WERI-Rb-1 (cell line): ENCODE results near the gene RHOT1.
"Not testable (repeated sequence)": the region's sequence is repeated elsewhere in the genome, so short reads cannot be mapped to it uniquely, and the experiment has no call there.

Experiments used
- DNase-seq: peaks from one replicate; pipeline ENCODE4 v3.0.0-alpha.2; 2020
- H3K27ac ChIP-seq: fragments of 250-450 bp; sonication (Bioruptor Pico); 2 replicates; pipeline ENCODE4 v1.5.1; 2020; ENCODE audit warnings: mild to moderate bottlenecking, moderate library complexity
- H3K27me3 ChIP-seq: fragments of 250-450 bp; sonication (Bioruptor Pico); 2 replicates; pipeline ENCODE4 v1.5.1; 2021; ENCODE audit warnings: mild to moderate bottlenecking, low read depth, moderate library complexity; ENCODE audit not compliant: insufficient read depth, severe bottlenecking
- H3K36me3 ChIP-seq: fragments of 250-450 bp; sonication (Bioruptor Pico); 2 replicates; pipeline ENCODE4 v1.5.1; 2020; ENCODE audit warnings: mild to moderate bottlenecking, moderate library complexity
- H3K4me3 ChIP-seq: 2 replicates; pipeline ENCODE4 v1.5.1; 2011; ENCODE audit warnings: low read depth, mild to moderate bottlenecking, control low read depth, low read length
- H3K9me3 ChIP-seq: fragments of 250-450 bp; sonication (Bioruptor Pico); 2 replicates; pipeline ENCODE4 v1.5.1; 2021; ENCODE audit warnings: mild to moderate bottlenecking, moderate library complexity; ENCODE audit not compliant: severe bottlenecking
- TF ChIP-seq, protein P1 (sequence below): IDR thresholded peaks from 2 replicates; pipeline ENCODE4 v1.5.1; 2011; ENCODE audit warnings: low read depth, mild to moderate bottlenecking, control low read depth, inconsistent platforms, low read length

Gene RHOT1

DNA sequence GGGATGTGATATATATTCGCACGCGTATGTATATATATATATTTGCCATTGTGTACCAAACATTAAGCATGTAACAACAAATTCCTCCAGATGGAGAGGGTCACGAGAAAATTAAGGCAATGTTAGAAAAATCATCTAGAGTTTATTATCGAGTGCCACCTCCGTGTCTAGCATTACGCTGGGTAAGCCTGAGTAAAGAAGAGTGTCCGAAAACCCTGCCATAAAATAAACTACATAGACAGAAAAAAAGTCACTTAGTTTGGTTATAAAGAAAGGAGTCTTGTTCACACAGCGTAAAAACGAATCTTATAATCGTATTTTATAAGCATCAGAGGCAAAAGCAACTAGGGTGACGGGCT is 644 bp upstream of the RHOT1 start:
- Histone ChIP-seq H3K36me3 (peaks cover 17% of the 10 kb centered on the region), H3K9me3 (no peaks in the 10 kb centered on the region), H3K27me3 (no peaks in the 10 kb centered on the region), H3K4me3 (peak overlapping the region; percentile 65), H3K27ac (peak overlapping the region; percentile 91)
- TF ChIP-seq, protein P1, sequence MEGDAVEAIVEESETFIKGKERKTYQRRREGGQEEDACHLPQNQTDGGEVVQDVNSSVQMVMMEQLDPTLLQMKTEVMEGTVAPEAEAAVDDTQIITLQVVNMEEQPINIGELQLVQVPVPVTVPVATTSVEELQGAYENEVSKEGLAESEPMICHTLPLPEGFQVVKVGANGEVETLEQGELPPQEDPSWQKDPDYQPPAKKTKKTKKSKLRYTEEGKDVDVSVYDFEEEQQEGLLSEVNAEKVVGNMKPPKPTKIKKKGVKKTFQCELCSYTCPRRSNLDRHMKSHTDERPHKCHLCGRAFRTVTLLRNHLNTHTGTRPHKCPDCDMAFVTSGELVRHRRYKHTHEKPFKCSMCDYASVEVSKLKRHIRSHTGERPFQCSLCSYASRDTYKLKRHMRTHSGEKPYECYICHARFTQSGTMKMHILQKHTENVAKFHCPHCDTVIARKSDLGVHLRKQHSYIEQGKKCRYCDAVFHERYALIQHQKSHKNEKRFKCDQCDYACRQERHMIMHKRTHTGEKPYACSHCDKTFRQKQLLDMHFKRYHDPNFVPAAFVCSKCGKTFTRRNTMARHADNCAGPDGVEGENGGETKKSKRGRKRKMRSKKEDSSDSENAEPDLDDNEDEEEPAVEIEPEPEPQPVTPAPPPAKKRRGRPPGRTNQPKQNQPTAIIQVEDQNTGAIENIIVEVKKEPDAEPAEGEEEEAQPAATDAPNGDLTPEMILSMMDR, result no peak
- DNase-seq, result no peak

DNA sequence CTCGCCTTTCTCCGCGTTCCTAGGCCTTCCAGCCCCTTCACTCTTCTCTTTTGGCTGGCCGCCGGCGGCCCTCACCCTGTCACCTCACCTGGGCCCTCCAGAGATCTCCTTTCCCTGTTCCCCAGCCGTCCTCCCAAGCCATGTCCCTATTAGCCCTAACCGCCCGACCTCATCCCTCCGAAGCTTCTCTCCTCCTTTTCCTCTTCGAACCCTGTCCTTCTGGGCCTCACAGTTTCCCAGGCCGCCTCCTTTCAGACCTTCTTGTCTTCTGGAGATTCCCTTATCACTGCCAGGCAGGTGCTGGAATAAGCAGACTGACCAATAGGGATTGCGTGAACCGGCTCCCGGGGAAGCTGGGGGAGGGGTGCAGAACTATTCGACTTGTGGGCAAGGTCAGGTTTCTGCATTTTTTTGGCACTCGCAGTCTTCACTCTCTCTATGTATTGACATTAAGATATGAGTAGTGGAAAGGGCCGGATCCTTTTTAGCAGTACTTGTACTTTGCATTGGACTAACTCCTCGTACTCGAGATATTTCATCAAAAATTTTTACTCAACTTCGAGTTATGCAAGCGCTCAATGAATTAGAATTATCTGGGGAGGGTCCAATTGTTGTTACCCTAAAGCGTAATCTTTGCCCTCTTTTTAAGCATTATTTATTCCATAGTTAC is 690 bp downstream of the RHOT1 start:
- Histone ChIP-seq H3K27me3 (no peaks in the 10 kb centered on the region), H3K36me3 (peaks cover 24% of the 10 kb centered on the region), H3K9me3 (no peaks in the 10 kb centered on the region), H3K4me3 (peak overlapping the region; percentile 88), H3K27ac (peak overlapping the region; percentile 91)
- TF ChIP-seq, protein P1, result no peak
- peak; percentile 85 for DNase-seq

- no peak for DNase-seq
- peak overlapping the region; percentile 88 for H3K4me3 ChIP-seq
- TF ChIP-seq, protein P1, result no peak
- H3K36me3 ChIP-seq, result peaks cover 26% of the 10 kb centered on the region
- H3K27me3 ChIP-seq, result no peaks in the 10 kb centered on the region
- H3K9me3 ChIP-seq, result no peaks in the 10 kb centered on the region
- peak overlapping the region; percentile 91 for H3K27ac ChIP-seq
Measured at GRCh38 chr17:32143527-32143870, 1.2 kb downstream of the RHOT1 start.

DNA sequence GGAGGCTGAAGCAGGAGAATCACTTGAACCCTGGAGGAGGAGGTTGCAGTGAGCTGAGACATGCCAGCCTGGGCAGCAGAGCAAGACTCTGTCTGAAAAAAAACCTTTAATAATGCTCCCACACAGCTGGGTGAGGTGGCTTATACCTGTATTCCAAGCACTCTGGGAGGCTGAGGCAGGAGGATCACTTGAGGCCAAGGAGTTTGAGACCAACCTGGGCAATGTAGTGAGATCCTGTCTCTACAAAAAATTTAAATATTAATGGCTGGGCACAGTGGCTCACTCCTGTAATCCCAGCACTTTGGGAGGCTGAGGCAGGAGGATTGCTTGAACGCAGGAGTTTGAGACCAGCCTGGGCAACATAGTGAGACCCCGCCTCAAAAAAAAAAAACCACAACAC is 2.1 kb downstream of the RHOT1 start:
- H3K27ac ChIP-seq, result peak overlapping the region; percentile 91

DNA sequence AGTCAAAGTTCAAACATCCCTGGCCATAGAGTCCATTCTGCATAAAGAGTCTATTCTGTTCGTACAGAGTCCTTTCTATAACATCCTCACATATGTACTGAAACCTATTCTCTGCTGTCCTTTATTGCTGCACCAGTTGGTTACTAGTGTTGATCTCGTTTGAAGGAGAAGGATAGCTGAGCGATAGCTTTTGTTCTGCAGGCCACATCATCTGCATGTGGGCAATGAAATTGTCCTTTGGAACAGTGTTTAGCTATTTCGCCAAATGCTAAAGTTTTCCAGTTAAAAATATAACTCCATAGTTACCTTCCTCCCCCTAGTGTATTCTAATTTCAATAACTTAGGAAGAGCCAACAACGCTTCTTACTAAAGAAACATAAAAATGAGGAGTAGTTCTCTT is 6.0 kb downstream of the RHOT1 start:
- no peak overlapping the region for H3K4me3 ChIP-seq
- H3K36me3 ChIP-seq, result peaks cover 42% of the 10 kb centered on the region
- no peaks in the 10 kb centered on the region for H3K27me3 ChIP-seq
- DNase-seq, result no peak
- no peak overlapping the region for H3K27ac ChIP-seq
- no peaks in the 10 kb centered on the region for H3K9me3 ChIP-seq
- TF ChIP-seq, protein P1, result no peak

More for the DNA sequence above, 2.1 kb downstream of the RHOT1 start:
- peaks cover 29% of the 10 kb centered on the region for H3K36me3 ChIP-seq
- not testable (repeated sequence) for DNase-seq, H3K4me3 ChIP-seq, H3K27me3 ChIP-seq, H3K9me3 ChIP-seq

DNA sequence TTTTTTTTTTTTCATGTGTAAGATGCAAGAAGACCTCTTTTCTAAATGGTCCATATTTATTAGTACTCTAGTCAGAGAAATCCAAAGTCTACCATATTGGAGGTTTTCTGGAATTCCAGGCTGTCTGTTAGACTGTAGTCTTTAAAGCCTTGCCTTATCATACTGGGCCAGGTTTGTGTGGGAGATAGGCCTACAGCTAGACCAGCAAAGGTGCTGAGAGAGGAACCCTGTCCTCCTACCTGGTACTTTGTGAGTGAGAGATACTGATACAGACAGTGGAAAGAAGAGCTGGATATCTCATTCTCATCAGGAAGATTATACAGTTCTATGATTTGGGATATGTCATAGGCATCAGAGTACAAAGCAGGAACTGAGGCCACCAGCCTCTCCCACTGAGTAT is 8.1 kb downstream of the RHOT1 start:
- Histone ChIP-seq H3K36me3 (peaks cover 47% of the 10 kb centered on the region), H3K27ac (no peak overlapping the region), H3K4me3 (no peak overlapping the region), H3K9me3 (no peaks in the 10 kb centered on the region), H3K27me3 (no peaks in the 10 kb centered on the region)
- no peak for DNase-seq
- TF ChIP-seq, protein P1, result no peak
